ENCODE measurements around the gene UGT1A3. TPM values are rescaled to one million over a fixed set of nuclear protein-coding genes. Genes with fewer than 3 reads are reported as not detected.
"Not testable (repeated sequence)": the region's sequence is repeated elsewhere in the genome, so short reads cannot be mapped to it uniquely, and the experiment has no call there.

Gene UGT1A3
- total and polyA plus RNA-seq, 3 donors from 2014 or later: not detected

- Histone ChIP-seq H3K36me3 (ENCODE audit: low read depth, missing control alignments) (no peaks in the 10 kb centered on the region), H3K4me1 (no peaks in the 10 kb centered on the region), H3K27me3 (no peaks in the 10 kb centered on the region), H3K9me3 (no peaks in the 10 kb centered on the region), H3K4me3 (no peak overlapping the region), H3K27ac (no peak overlapping the region)
- TF ChIP-seq CTCF (IDR thresholded peaks at IDR 0.05) (no peak), POLR2A (IDR thresholded peaks at IDR 0.05) (no peak)
- DNase-seq: no peak
- intact Hi-C loops (cut with DNase I; ENCODE audit: low total_unique reads): no loop called here
- 68 to 90% methylated on average over 2 of the region's 2 CpGs for WGBS, 2 donors
Observed at GRCh38 chr2:233740870-233741269, 12.0 kb downstream of the UGT1A3 start.

- 73% methylated on average over 27 to 44 of the region's 46 CpGs for WGBS, 2 donors
- H3K4me3 ChIP-seq: peak overlapping the region; percentile 38 to 40
- no peaks in the 10 kb centered on the region for H3K4me1 ChIP-seq
- intact Hi-C loops (cut with DNase I; ENCODE audit: low total_unique reads): no loop called here
- no peaks in the 10 kb centered on the region for H3K36me3 ChIP-seq (ENCODE audit: low read depth, missing control alignments)
- H3K27ac ChIP-seq: no peak overlapping the region
- TF ChIP-seq CTCF (IDR thresholded peaks at IDR 0.05) (no peak), POLR2A (IDR thresholded peaks at IDR 0.05) (no peak)
- H3K27me3 ChIP-seq: no peaks in the 10 kb centered on the region
- peak; percentile 83 for DNase-seq
- no peaks in the 10 kb centered on the region for H3K9me3 ChIP-seq
Observed at GRCh38 chr2:233743464-233744259, 14.8 kb downstream of the UGT1A3 start.

GRCh38 chr2:233745073-233745755 lies 16.4 kb downstream of the UGT1A3 start:
- no peaks in the 10 kb centered on the region for H3K36me3 ChIP-seq (ENCODE audit: low read depth, missing control alignments)
- intact Hi-C loops (cut with DNase I; ENCODE audit: low total_unique reads): no loop called here
- DNase-seq: no peak
- TF ChIP-seq CTCF (IDR thresholded peaks at IDR 0.05) (no peak), POLR2A (IDR thresholded peaks at IDR 0.05) (no peak)
- H3K4me1 ChIP-seq: no peaks in the 10 kb centered on the region
- H3K9me3 ChIP-seq: no peaks in the 10 kb centered on the region
- no peak overlapping the region for H3K4me3 ChIP-seq
- no peak overlapping the region for H3K27ac ChIP-seq
- 81% methylated on average over 5 of the region's 5 CpGs for WGBS, 2 donors
- H3K27me3 ChIP-seq: no peaks in the 10 kb centered on the region

GRCh38 chr2:233745838-233746237 lies 17.0 kb downstream of the UGT1A3 start:
- 69 to 76% methylated on average over 2 of the region's 2 CpGs for WGBS, 2 donors
- H3K36me3 ChIP-seq (ENCODE audit: low read depth, missing control alignments); intact Hi-C loops (cut with DNase I; ENCODE audit: low total_unique reads); H3K4me1 ChIP-seq; H3K9me3 ChIP-seq; DNase-seq; H3K27me3 ChIP-seq; H3K27ac ChIP-seq; H3K4me3 ChIP-seq: not testable (repeated sequence)

- intact Hi-C loops (cut with DNase I; ENCODE audit: low total_unique reads): no loop called here
- TF ChIP-seq CTCF (IDR thresholded peaks at IDR 0.05): no peak
- TF ChIP-seq POLR2A (IDR thresholded peaks at IDR 0.05): no peak
- H3K27ac ChIP-seq: no peak overlapping the region
- 72 to 77% methylated on average over 10 of the region's 10 CpGs for WGBS, 2 donors
- H3K36me3 ChIP-seq (ENCODE audit: low read depth, missing control alignments): no peaks in the 10 kb centered on the region
- H3K4me3 ChIP-seq: no peak overlapping the region
- no peaks in the 10 kb centered on the region for H3K27me3 ChIP-seq
- no peaks in the 10 kb centered on the region for H3K4me1 ChIP-seq
- DNase-seq: no peak
- no peaks in the 10 kb centered on the region for H3K9me3 ChIP-seq
Observed at GRCh38 chr2:233746475-233747282, 17.8 kb downstream of the UGT1A3 start.
